HG03460 (cell line): ENCODE data around the gene GNB2.

Experiments
- ATAC-seq: cut with Tn5 transposase; IDR thresholded peaks from one replicate; pipeline ENCODE4 v1.9.1; 2021; ENCODE audit not compliant: unreplicated experiment

GNB2 gene

GRCh38 chr7:100680576-100681271, 7.2 kb downstream of the GNB2 start:
- ATAC-seq: no peak

- no peak for ATAC-seq
These were observed 8.1 kb downstream of the GNB2 start for GRCh38 chr7:100681491-100682227.

GRCh38 chr7:100682228-100682741, 8.7 kb downstream of the GNB2 start:
- ATAC-seq: no peak

GRCh38 chr7:100682991-100683658, 9.6 kb downstream of the GNB2 start:
- ATAC-seq: no peak

- ATAC-seq: no peak
These were observed 10.4 kb downstream of the GNB2 start for GRCh38 chr7:100683659-100684533.

- ATAC-seq: no peak
These were observed 11.0 kb downstream of the GNB2 start for GRCh38 chr7:100684534-100685042.

- ATAC-seq: no peak
These were observed 11.6 kb downstream of the GNB2 start for GRCh38 chr7:100685049-100685605.

- ATAC-seq: no peak
These were observed 12.1 kb downstream of the GNB2 start for GRCh38 chr7:100685631-100686145.

- no peak for ATAC-seq
These were observed 12.8 kb downstream of the GNB2 start for GRCh38 chr7:100686201-100686821.

- no peak for ATAC-seq
These were observed 13.3 kb downstream of the GNB2 start for GRCh38 chr7:100686822-100687211.

- ATAC-seq: no peak
These were observed 13.7 kb downstream of the GNB2 start for GRCh38 chr7:100687261-100687660.

GRCh38 chr7:100687751-100688300, 14.3 kb downstream of the GNB2 start:
- ATAC-seq: no peak

- no peak for ATAC-seq
These were observed 14.9 kb downstream of the GNB2 start for GRCh38 chr7:100688326-100688860.

GRCh38 chr7:100689230-100690135, 15.9 kb downstream of the GNB2 start:
- ATAC-seq: no peak

- ATAC-seq: no peak
These were observed 18.4 kb downstream of the GNB2 start for GRCh38 chr7:100691676-100692577.

- ATAC-seq: no peak
These were observed 19.0 kb downstream of the GNB2 start for GRCh38 chr7:100692578-100692961.
